Measurements from ENCODE around the gene RIPOR3.
"Not testable (repeated sequence)": the region's sequence is repeated elsewhere in the genome, so short reads cannot be mapped to it uniquely, and the experiment has no call there.

The RIPOR3 gene

DNA sequence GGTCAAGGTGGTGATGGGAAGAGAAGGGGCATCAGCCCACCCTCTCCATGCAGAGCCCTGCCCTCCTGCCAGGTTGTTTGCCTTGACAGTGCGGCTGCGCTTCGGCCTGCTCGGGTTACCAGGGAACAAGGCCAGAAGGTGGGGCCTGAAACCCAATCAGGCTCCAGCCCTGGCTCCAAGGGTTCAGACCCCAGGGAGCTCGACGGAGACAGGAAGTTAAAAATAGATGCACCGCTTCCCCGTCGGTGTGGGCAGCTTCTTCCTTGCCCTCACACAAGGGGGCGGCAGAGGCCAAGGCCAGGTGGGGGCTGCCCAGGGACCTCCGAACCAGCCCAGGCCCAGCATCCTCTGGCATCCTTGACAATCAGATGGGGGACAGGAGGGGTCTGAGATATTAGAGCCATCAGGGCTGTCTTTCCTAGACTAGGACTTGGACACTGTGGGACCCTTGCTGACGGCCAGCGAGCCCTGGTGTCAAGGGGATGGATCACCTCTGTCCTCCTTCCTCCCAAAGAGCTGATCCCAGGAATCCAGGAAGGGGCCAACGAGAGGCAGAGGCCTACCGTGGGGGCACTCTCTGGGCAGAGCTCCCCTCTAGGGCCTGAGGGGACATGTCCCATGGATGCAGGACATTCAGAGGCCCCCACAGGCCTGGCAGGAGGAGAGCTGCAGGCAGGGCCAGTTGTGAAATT lies 65.2 kb downstream of the RIPOR3 start:
- peak; percentile 41 to 62 for DNase-seq (ENCODE audit: low read depth in 1 of 2, low spot score in 1 of 2)

DNA sequence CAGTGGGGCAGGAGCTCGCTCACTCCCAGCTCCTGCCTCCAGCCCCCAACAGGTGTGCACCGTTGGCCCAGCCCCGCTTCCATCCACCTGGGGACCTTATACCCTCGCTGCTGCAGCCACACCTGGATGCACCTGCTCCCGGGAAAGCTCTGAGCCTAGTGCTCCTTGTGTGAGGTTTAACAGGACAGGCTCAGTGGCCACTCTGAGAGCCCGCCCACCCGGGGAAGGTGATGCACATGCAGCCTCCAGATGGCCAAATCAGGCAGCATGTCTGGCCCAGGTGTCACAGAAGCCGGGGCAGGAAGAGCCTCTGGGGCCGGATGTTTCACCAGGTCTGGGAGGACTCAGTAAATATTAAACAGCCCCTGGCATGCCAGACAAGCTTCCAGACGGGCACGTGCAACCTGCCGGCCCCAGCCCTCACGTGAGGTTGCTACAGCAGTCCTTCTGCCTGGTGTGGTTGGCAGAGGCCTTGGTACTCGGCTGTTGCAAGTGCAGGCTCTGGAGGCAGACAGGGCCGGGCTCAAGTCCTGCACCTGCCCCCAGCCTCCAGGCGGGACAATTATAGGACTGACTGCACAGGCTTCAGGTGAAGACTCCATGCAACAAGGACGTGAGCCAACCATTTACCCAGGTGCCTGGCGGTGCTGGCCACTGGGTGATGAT lies 66.9 kb downstream of the RIPOR3 start:
- Histone ChIP-seq H3K4me3 (replicated peaks; ENCODE audit: insufficient read depth, low read length) (no peak overlapping the region), H3K27ac (replicated peaks) (no peak overlapping the region), H3K27me3 (ENCODE audit: insufficient read depth, poor library complexity, severe bottlenecking) (no peaks in the 10 kb centered on the region)
- no peak for DNase-seq (ENCODE audit: low read depth in 1 of 2, low spot score in 1 of 2)
- TF ChIP-seq POLR2AphosphoS5 (IDR thresholded peaks at IDR 0.05; ENCODE audit: low read depth): no peak
- TF ChIP-seq, protein P1, sequence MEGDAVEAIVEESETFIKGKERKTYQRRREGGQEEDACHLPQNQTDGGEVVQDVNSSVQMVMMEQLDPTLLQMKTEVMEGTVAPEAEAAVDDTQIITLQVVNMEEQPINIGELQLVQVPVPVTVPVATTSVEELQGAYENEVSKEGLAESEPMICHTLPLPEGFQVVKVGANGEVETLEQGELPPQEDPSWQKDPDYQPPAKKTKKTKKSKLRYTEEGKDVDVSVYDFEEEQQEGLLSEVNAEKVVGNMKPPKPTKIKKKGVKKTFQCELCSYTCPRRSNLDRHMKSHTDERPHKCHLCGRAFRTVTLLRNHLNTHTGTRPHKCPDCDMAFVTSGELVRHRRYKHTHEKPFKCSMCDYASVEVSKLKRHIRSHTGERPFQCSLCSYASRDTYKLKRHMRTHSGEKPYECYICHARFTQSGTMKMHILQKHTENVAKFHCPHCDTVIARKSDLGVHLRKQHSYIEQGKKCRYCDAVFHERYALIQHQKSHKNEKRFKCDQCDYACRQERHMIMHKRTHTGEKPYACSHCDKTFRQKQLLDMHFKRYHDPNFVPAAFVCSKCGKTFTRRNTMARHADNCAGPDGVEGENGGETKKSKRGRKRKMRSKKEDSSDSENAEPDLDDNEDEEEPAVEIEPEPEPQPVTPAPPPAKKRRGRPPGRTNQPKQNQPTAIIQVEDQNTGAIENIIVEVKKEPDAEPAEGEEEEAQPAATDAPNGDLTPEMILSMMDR (IDR thresholded peaks at IDR 0.05; ENCODE audit: insufficient read depth, low read length): no peak
- no peak for TF ChIP-seq GABPA (IDR thresholded peaks at IDR 0.05; ENCODE audit: low read depth)
- TF ChIP-seq, protein P2, sequence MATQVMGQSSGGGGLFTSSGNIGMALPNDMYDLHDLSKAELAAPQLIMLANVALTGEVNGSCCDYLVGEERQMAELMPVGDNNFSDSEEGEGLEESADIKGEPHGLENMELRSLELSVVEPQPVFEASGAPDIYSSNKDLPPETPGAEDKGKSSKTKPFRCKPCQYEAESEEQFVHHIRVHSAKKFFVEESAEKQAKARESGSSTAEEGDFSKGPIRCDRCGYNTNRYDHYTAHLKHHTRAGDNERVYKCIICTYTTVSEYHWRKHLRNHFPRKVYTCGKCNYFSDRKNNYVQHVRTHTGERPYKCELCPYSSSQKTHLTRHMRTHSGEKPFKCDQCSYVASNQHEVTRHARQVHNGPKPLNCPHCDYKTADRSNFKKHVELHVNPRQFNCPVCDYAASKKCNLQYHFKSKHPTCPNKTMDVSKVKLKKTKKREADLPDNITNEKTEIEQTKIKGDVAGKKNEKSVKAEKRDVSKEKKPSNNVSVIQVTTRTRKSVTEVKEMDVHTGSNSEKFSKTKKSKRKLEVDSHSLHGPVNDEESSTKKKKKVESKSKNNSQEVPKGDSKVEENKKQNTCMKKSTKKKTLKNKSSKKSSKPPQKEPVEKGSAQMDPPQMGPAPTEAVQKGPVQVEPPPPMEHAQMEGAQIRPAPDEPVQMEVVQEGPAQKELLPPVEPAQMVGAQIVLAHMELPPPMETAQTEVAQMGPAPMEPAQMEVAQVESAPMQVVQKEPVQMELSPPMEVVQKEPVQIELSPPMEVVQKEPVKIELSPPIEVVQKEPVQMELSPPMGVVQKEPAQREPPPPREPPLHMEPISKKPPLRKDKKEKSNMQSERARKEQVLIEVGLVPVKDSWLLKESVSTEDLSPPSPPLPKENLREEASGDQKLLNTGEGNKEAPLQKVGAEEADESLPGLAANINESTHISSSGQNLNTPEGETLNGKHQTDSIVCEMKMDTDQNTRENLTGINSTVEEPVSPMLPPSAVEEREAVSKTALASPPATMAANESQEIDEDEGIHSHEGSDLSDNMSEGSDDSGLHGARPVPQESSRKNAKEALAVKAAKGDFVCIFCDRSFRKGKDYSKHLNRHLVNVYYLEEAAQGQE (IDR thresholded peaks at IDR 0.05; ENCODE audit: insufficient replicate concordance, low read depth): no peak
- TF ChIP-seq SPI1 (IDR thresholded peaks at IDR 0.05; ENCODE audit: borderline replicate concordance, low read depth): no peak

More for the DNA sequence above, 65.2 kb downstream of the RIPOR3 start:
- Histone ChIP-seq H3K27me3 (ENCODE audit: insufficient read depth, poor library complexity, severe bottlenecking) (no peaks in the 10 kb centered on the region), H3K4me3 (replicated peaks; ENCODE audit: insufficient read depth, low read length) (no peak overlapping the region), H3K27ac (replicated peaks) (no peak overlapping the region)
- no peak for TF ChIP-seq GABPA (IDR thresholded peaks at IDR 0.05; ENCODE audit: low read depth)
- TF ChIP-seq, protein P2 (IDR thresholded peaks at IDR 0.05; ENCODE audit: insufficient replicate concordance, low read depth): no peak
- peak; percentile 57; the same call in 1 of the 2 replicates for TF ChIP-seq SPI1 (IDR thresholded peaks at IDR 0.05; ENCODE audit: borderline replicate concordance, low read depth)
- TF ChIP-seq, protein P1 (IDR thresholded peaks at IDR 0.05; ENCODE audit: insufficient read depth, low read length): peak; percentile 58

DNA sequence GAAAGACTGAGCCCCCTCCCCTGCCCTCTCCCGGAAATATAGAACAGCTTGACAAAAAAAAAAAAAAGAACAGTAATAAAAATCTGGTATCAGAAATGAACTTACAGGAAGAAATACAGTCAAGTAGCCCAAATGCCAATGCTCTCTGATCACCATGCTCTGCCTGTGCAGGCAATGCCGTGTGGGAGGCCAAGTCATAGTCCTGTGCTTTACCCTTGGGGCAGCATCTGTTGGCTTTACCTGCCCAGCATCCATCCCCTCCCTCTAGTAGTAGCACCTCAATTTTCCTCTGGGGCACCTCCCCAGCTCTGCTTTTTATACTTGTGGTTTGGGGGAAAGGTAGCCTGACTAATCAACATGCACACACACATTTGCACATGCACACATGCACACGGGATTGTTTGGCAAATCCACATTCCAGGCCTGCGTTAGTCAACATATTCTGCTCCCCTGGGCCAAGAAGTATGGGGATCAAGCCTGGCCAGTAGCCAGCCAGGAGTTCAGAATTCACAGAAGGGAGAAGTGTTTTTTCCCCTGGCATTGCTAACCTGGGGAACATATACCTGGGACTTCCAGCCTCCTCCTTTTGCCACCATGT lies 70.2 kb downstream of the RIPOR3 start:
- TF ChIP-seq POLR2AphosphoS5 (IDR thresholded peaks at IDR 0.05; ENCODE audit: low read depth) (no peak), GABPA (IDR thresholded peaks at IDR 0.05; ENCODE audit: low read depth) (no peak), SPI1 (IDR thresholded peaks at IDR 0.05; ENCODE audit: borderline replicate concordance, low read depth) (no peak)
- TF ChIP-seq, protein P2 (IDR thresholded peaks at IDR 0.05; ENCODE audit: insufficient replicate concordance, low read depth): no peak
- TF ChIP-seq, protein P1 (IDR thresholded peaks at IDR 0.05; ENCODE audit: insufficient read depth, low read length): no peak
- Histone ChIP-seq H3K27ac (replicated peaks) (no peak overlapping the region), H3K4me3 (replicated peaks; ENCODE audit: insufficient read depth, low read length) (no peak overlapping the region), H3K27me3 (ENCODE audit: insufficient read depth, poor library complexity, severe bottlenecking) (no peaks in the 10 kb centered on the region)
- no peak for DNase-seq (ENCODE audit: low read depth in 1 of 2, low spot score in 1 of 2)

DNA sequence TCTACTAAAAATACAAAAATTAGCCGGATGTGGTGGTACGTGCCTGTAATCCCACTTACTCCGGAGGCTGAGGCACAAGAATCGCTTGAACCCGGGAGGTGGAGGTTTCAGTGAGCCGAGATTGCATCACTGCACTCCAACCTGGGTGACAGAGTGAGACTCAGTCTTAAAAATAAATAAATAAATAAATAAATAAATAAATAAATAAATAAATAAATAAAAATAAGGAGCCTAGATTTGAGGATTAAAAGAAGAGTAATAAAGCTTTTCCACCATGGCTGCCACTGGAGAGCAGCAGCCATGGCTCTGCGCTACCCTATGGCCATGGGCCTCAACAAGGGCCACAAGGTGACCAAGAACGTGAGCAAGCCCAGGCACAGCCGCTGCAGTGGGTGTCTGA lies 70.9 kb downstream of the RIPOR3 start:
- not testable (repeated sequence) for H3K4me3 ChIP-seq (replicated peaks; ENCODE audit: insufficient read depth, low read length); H3K27ac ChIP-seq (replicated peaks); H3K27me3 ChIP-seq (ENCODE audit: insufficient read depth, poor library complexity, severe bottlenecking); DNase-seq (ENCODE audit: low read depth in 1 of 2, low spot score in 1 of 2)
